HUDEP-2 (cell line): ENCODE measurements around the gene JSRP1.

ENCODE experiments used
- DNase-seq, 76 experiments: peaks; one replicate each; lab custom pipeline; 2025; ENCODE audit not compliant: unreplicated experiment in 76 of 76; lab: John Stamatoyannopoulos, UW

JSRP1 gene

GRCh38 chr19:2268861-2269243, 12.6 kb upstream of the JSRP1 start:
- DNase-seq: no peak

DNA sequence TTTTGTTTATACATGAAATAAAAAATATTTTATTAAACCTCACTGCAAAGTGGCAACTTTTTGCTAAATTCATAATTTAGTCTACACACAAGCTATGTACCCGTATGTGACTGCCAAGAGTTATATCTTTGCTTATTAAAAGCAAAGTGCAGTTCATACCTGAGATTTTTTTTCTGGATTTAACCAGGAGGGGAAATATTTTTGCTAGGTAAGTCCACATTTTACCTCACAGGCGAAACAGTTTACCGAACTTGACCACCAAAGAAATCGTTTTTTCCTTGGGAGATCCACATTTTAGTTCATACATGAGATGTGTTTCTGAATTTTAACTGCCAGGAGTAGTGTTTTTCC, 12.2 kb upstream of the JSRP1 start:
- no peak for DNase-seq

GRCh38 chr19:2266183-2266993, 10.2 kb upstream of the JSRP1 start:
- DNase-seq: peak in 74 of 76 experiments; percentile 67 to 97 (median 91)

DNA sequence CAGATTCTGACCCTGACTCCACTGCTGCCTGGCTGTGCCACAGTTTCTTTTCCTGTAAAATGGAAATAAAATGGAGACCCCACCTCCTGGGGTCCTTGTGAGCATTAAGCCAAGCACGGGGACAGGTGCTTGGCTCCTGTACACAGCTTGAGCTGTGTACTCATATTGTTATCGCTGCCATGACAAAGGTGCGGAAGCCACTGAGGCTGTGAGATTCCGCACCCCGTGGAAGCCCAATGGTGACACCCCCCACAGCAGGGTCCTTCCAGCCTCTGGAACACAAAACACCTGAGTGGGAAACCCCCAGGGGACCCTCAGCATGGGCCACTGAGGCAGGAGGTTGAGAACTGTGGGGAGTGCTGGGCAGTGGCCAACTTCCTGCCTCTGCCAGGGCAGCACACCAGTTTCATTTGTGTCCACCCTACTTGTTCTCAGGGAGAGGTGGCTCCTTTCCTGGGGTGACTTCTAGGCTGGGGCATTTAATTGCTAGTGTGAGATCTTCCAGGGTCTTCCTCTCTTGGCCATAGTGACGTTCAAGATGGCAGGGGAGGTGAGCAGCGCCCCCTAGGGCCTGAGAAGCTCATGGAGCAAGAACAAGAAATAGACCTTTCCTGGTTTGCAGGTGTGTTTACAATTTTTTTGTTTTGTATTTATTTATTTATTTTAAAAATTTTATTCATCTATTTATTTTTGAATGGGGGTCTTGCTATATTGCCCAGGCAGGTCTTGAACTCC, 5.4 kb upstream of the JSRP1 start:
- peak in 49 of 76 experiments; percentile 16 to 68 (median 49) for DNase-seq

- DNase-seq: no peak
These were observed 4.2 kb upstream of the JSRP1 start for GRCh38 chr19:2260341-2260805.

- DNase-seq: no peak
These were observed 3.1 kb upstream of the JSRP1 start for GRCh38 chr19:2259336-2259735.

- no peak for DNase-seq
These were observed 938 bp downstream of the JSRP1 start for GRCh38 chr19:2255112-2255845.

- no peak for DNase-seq
These were observed 1.9 kb downstream of the JSRP1 start for GRCh38 chr19:2254064-2254872.

GRCh38 chr19:2253106-2254063, 2.8 kb downstream of the JSRP1 start:
- DNase-seq: peak in 1 of 76 experiments; percentile 14

DNA sequence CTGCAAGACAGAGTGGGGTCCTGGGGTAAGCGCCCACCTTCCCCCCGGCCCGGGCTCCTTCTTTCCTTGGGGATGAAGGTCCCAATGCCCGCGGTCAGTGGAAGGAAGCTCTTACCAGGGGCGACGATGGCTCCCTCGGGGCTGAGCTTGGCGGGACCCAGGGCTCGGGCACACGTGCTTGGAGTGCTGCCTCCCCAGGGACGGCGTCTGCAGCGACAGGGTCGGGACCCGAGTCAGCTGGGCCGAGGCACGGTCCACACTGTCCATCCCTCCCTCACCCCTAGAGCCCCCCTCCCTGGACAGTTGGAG, 3.5 kb downstream of the JSRP1 start:
- DNase-seq: no peak

DNA sequence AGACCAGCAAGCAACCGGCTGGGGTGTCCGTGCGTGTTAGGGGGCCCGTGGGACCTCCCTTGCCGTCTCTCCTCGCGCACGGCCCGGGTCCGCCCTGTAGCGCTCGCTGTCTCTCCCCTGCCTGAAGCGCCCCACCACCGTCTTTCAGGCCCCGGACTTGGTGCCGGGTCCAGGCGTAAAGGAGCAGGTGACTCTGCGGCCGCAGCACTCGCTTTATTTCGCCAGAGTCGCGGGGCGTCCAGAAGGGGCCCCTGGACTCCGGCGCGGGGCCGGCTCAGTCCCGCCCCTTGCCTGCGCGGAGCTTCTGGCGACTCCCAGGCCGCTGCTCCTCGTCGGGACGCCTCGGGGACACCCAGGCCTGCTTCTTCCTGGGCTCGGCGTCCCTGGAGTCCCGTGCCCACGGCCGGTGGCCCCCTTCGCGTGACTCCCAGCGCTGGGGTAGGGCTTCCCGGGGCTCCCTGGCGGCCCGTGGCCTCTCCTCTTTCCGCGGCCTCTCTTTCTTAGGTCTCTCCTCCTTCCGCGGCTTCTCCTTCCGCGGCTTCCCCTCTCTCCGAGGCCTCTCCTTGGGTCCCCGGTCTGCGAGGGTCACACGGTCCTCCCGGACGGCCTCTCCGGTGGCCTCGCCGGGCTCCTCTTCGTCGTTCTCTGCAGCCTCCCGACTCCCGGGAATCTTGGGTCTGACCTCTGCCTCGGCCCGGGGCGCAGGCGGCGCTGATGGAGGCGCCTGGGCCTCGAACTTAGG, 4.0 kb downstream of the JSRP1 start:
- DNase-seq: no peak

- DNase-seq: peak in 11 of 76 experiments; percentile 19 to 43 (median 32)
These were observed 4.8 kb downstream of the JSRP1 start for GRCh38 chr19:2251106-2252054.

DNA sequence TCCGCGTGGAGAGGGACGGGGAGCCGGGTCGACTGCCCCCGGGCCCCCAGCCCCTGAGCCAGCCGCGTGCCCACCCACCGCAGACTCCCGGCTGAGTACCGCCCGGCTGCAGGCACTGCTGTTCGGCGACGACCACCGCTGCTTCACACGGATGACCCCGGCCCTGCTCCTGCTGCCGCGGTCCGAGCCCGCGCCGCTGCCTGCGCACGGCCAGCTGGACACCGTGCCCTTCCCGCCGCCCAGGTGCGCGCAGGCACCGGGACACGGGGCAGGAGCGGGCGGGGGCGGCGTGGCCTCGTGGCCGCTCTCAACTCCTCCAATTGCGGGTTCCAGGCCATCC, 5.5 kb downstream of the JSRP1 start:
- no peak for DNase-seq

- DNase-seq: peak in 1 of 76 experiments; percentile 26
These were observed 6.1 kb downstream of the JSRP1 start for GRCh38 chr19:2249880-2250765.

DNA sequence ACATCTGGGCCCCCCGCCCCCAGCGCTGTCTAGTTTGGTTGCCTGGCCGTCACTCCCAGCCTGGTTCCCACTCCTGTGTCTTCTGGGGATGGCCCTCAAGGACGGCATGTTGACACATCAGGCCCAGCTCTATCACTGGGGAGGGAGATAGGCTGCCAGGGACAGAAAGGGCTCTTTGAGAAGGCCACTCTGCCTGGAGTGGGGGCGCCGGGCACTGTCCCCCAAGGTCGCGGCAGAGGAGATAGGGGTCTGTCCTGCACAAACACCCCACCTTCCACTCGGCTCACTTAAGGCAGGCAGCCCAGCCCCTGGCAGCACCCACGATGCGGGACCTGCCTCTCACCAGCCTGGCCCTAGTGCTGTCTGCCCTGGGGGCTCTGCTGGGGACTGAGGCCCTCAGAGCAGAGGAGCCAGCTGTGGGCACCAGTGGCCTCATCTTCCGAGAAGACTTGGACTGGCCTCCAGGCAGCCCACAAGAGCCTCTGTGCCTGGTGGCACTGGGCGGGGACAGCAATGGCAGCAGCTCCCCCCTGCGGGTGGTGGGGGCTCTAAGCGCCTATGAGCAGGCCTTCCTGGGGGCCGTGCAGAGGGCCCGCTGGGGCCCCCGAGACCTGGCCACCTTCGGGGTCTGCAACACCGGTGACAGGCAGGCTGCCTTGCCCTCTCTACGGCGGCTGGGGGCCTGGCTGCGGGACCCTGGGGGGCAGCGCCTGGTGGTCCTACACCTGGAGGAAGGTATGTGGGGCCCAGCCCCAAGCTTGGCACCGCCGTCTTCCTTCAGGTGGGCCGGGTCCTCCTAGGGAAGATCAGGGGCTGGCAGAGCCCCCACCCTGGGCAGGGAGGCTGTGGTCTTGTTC, 7.0 kb downstream of the JSRP1 start, which contains the start of gene AMH:
AMH (plus strand) TSS at position 314 of the 857 bp plus-strand sequence; CDS start at position 324, 10 bp downstream.
- DNase-seq: no peak
